MM.1S (cell line): Measurements from ENCODE around the gene HCN2.

ENCODE experiments used
- DNase-seq: peaks from one replicate; pipeline ENCODE4 v3.0.0-alpha.2; 2015
- H2AFZ ChIP-seq: fragments of 300-600 bp; sonication (generic); 2 replicates; pipeline ENCODE4 v1.6.0; 2016; ENCODE audit warnings: antibody characterized with exemption, low read length
- H3F3A ChIP-seq: fragments of 300-600 bp; sonication (generic); 2 replicates; pipeline ENCODE4 v1.6.1; 2016; ENCODE audit warnings: mild to moderate bottlenecking, antibody characterized with exemption, low read length, moderate library complexity, mixed read lengths; ENCODE audit not compliant: insufficient read depth
- H3K27ac ChIP-seq: fragments of 300-600 bp; sonication (generic); 2 replicates; pipeline ENCODE4 v1.5.1; 2016; ENCODE audit warnings: mild to moderate bottlenecking, low read length
- H3K27me3 ChIP-seq: fragments of 300-600 bp; sonication (generic); replicated peaks from 2 replicates; pipeline ENCODE4 v1.6.0; 2016; ENCODE audit warnings: low read length; ENCODE audit not compliant: insufficient read depth
- H3K36me3 ChIP-seq: fragments of 300-600 bp; sonication (generic); replicated peaks from 2 replicates; pipeline ENCODE4 v1.6.1; 2016; ENCODE audit warnings: mild to moderate bottlenecking, low read length, mixed read lengths; ENCODE audit not compliant: insufficient read depth
- H3K4me1 ChIP-seq: fragments of 300-600 bp; sonication (generic); 2 replicates; pipeline ENCODE4 v1.6.1; 2016; ENCODE audit warnings: low read length, mixed read lengths
- H3K4me2 ChIP-seq: fragments of 300-600 bp; sonication (generic); 2 replicates; pipeline ENCODE4 v1.6.0; 2016; ENCODE audit warnings: low read depth, low read length
- H3K4me3 ChIP-seq: fragments of 300-600 bp; sonication (generic); 2 replicates; pipeline ENCODE4 v1.5.1; 2016; ENCODE audit warnings: low read length, mixed read lengths
- H3K79me2 ChIP-seq: fragments of 300-600 bp; sonication (generic); 2 replicates; pipeline ENCODE4 v1.6.1; 2016; ENCODE audit warnings: mixed run types, low read length, mixed read lengths
- H3K9ac ChIP-seq: fragments of 300-600 bp; sonication (generic); 2 replicates; pipeline ENCODE4 v1.6.1; 2016; ENCODE audit warnings: low read length, mixed read lengths
- H3K9me2 ChIP-seq: fragments of 300-600 bp; sonication (generic); replicated peaks from 2 replicates; pipeline ENCODE4 v1.6.1; 2016; ENCODE audit warnings: mild to moderate bottlenecking, low read length, mixed read lengths; ENCODE audit not compliant: insufficient read depth
- H3K9me3 ChIP-seq: fragments of 300-600 bp; sonication (generic); replicated peaks from 2 replicates; pipeline ENCODE4 v1.6.1; 2016; ENCODE audit warnings: mild to moderate bottlenecking, low read length, mixed read lengths; ENCODE audit not compliant: insufficient read depth
- H4K20me1 ChIP-seq: fragments of 300-600 bp; sonication (generic); 2 replicates; pipeline ENCODE4 v1.6.1; 2016; ENCODE audit warnings: mild to moderate bottlenecking, low read length, moderate library complexity, mixed read lengths; ENCODE audit not compliant: insufficient read depth
- CTCF ChIP-seq: fragments of 300-600 bp; sonication (generic); IDR thresholded peaks from 2 replicates; pipeline ENCODE4 v1.5.1; 2016; ENCODE audit warnings: antibody characterized with exemption, low read length, mixed read lengths
- EZH2 ChIP-seq: fragments of 300-600 bp; sonication (generic); optimal IDR thresholded peaks from 2 replicates; pipeline ENCODE3; 2017; ENCODE audit warnings: low read depth, mild to moderate bottlenecking, antibody characterized with exemption, low read length, mixed read lengths
- EZH2phosphoT487 ChIP-seq: fragments of 300-600 bp; sonication (generic); IDR thresholded peaks from 2 replicates; pipeline ENCODE4 v1.6.1; 2018; ENCODE audit warnings: antibody characterized with exemption, low read length

HCN2 gene

DNA sequence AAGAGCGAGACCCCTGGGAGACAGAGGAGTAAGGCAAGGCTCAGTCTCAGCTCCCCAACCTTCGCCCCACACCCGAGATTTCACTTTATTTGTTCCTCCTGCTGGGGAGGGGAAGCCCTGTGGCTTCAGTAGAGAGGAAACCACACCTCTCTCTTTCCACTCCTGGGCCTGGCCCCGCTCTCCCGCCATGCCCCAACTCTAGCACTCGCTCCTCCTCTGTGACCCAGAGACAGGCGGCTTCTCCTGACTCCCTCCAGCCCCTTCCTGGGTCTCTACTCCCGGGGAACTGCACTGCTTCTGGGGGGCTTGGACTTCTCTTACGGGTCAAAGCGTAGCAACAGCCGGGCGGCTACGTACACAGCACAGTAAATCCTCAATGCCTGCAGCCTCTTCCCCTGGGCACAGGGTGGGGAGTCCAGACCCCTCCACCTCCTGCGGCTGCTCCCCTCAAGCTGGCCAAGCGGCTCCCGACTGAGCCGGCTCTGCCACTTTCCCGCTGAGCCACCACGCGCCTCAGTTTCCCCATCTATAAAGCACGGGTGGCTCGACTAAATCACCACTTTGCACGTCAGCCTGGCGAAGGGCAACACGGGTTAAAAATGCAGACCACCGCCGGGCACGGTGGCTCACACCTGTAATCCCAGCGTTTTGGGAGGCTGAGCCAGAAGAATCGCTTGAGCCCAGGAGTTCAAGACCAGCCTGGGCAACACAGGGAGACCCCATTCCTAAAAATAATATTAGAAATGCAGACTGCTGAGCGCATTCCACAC is 71.9 kb downstream of the HCN2 start:
- peak overlapping the region; percentile 92 for H3K27ac ChIP-seq
- no peak overlapping the region for H2AFZ ChIP-seq
- peaks cover 30% of the 10 kb centered on the region for H3F3A ChIP-seq
- no peak for TF ChIP-seq EZH2
- no peak for TF ChIP-seq CTCF
- TF ChIP-seq EZH2phosphoT487, result no peak
- peaks cover 14% of the 10 kb centered on the region for H3K36me3 ChIP-seq
- no peaks in the 10 kb centered on the region for H3K9me3 ChIP-seq
- DNase-seq, result peak; percentile 87
- peak overlapping the region; percentile 90 for H3K4me3 ChIP-seq
- peaks cover 19% of the 10 kb centered on the region for H3K4me1 ChIP-seq
- H3K79me2 ChIP-seq, result peaks cover 67% of the 10 kb centered on the region
- peak overlapping the region; percentile 98 for H3K4me2 ChIP-seq
- H3K9ac ChIP-seq, result peak overlapping the region; percentile 99
- peaks cover 44% of the 10 kb centered on the region for H4K20me1 ChIP-seq
- H3K27me3 ChIP-seq, result peaks cover 11% of the 10 kb centered on the region; the same call in 1 of the 2 replicates
- no peaks in the 10 kb centered on the region for H3K9me2 ChIP-seq

GRCh38 chr19:662207-662961 is 72.7 kb downstream of the HCN2 start:
- Histone ChIP-seq H3K9me2 (no peaks in the 10 kb centered on the region), H3K9me3 (no peaks in the 10 kb centered on the region), H3K4me1 (peaks cover 19% of the 10 kb centered on the region), H3K27me3 (peaks cover 17% of the 10 kb centered on the region; the same call in 1 of the 2 replicates), H3K4me2 (peak overlapping the region; percentile 98), H3K9ac (peak overlapping the region; percentile 99), H3F3A (peaks cover 30% of the 10 kb centered on the region), H3K4me3 (peak overlapping the region; percentile 90), H2AFZ (no peak overlapping the region), H4K20me1 (peaks cover 36% of the 10 kb centered on the region), H3K79me2 (peaks cover 59% of the 10 kb centered on the region), H3K27ac (peak overlapping the region; percentile 92), H3K36me3 (peaks cover 10% of the 10 kb centered on the region; the same call in 1 of the 2 replicates)
- TF ChIP-seq EZH2phosphoT487 (no peak), CTCF (no peak), EZH2 (no peak)
- DNase-seq, result peak; percentile 78

DNA sequence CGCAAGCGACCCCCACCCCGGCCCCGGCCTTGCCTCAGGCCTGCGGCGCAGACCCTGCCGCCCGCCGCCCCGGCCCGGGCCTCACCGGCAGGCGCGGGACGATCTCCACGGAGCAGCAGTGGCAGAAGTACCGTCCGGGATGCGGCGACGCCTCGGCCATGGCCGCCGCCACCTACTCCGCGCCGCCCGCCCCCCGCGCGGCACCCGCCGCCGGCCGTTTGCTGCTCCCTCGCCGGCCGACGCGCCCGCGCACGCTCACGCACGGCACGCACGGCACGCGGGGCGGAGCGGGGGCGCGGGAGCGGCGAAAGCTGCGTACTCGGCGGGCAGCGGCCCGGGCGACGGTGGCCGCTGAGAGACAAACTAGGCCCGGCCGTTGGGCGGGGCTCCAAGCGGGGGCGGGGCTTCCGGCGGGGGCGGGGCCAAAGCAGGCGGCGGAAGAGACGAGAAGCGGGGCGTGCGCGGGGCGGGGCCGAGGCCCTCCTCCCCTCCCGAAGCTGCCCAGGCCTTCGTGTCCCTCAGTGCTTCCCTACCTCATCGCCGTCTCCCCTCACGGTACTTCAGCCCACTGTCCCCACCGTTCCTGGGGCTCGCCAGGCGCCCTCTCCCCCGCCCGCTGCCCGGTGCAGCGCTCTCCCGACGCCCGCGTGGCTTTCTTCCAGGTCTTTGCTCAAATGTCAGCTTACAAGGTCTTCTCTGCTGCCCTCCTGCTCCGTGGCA is 73.4 kb downstream of the HCN2 start, which contains the start of gene RNF126:
Gene RNF126 (minus strand): TSS at position 253 of the 720 bp plus-strand sequence. CDS start 93 bp downstream, at position 160.
- peak within 1 kb of the TSS; percentile 90 for H3K4me3 ChIP-seq
- no peak for TF ChIP-seq EZH2phosphoT487
- no peak for TF ChIP-seq EZH2
- TF ChIP-seq CTCF, result no peak
- H2AFZ ChIP-seq, result peak within 1 kb of the TSS; percentile 100
- H3K9me2 ChIP-seq, result no peaks in the 10 kb centered on the region
- peaks cover 29% of the 10 kb centered on the region for H4K20me1 ChIP-seq
- H3K9ac ChIP-seq, result peak within 1 kb of the TSS; percentile 99
- H3K27ac ChIP-seq, result peak within 1 kb of the TSS; percentile 92
- H3K79me2 ChIP-seq, result peaks cover 52% of the 10 kb centered on the region
- DNase-seq, result peak; percentile 97
- H3K9me3 ChIP-seq, result no peaks in the 10 kb centered on the region
- peaks cover 6% of the 10 kb centered on the region; the same call in 1 of the 2 replicates for H3K36me3 ChIP-seq
- H3K4me1 ChIP-seq, result peaks cover 19% of the 10 kb centered on the region
- peaks cover 30% of the 10 kb centered on the region for H3F3A ChIP-seq
- H3K4me2 ChIP-seq, result peak within 1 kb of the TSS; percentile 100
- peaks cover 25% of the 10 kb centered on the region for H3K27me3 ChIP-seq
